T1000 (cell line): ENCODE measurements around the gene MIPOL1.

Source experiments
- DNase-seq: peaks from one replicate; lab custom pipeline; 2025; ENCODE audit warnings: mixed read lengths; lab: John Stamatoyannopoulos, UW

Gene MIPOL1

GRCh38 chr14:37399517-37399916 is 201.8 kb downstream of the MIPOL1 start:
- DNase-seq, result no peak

- DNase-seq, result no peak
Measured at GRCh38 chr14:37401093-37401492, 203.4 kb downstream of the MIPOL1 start.

- no peak for DNase-seq
Measured at GRCh38 chr14:37403626-37404025, 205.9 kb downstream of the MIPOL1 start.

- DNase-seq, result no peak
Measured at GRCh38 chr14:37406095-37406494, 208.4 kb downstream of the MIPOL1 start.

- DNase-seq, result no peak
Measured at GRCh38 chr14:37411079-37411735, 213.5 kb downstream of the MIPOL1 start.

GRCh38 chr14:37413050-37413449 is 215.3 kb downstream of the MIPOL1 start:
- no peak for DNase-seq

- no peak for DNase-seq
Measured at GRCh38 chr14:37413504-37414003, 215.8 kb downstream of the MIPOL1 start.

- DNase-seq, result no peak
Measured at GRCh38 chr14:37416264-37416663, 218.5 kb downstream of the MIPOL1 start.

- DNase-seq, result no peak
Measured at GRCh38 chr14:37417151-37417550, 219.4 kb downstream of the MIPOL1 start.

- DNase-seq, result no peak
Measured at GRCh38 chr14:37417833-37418232, 220.1 kb downstream of the MIPOL1 start.

DNA sequence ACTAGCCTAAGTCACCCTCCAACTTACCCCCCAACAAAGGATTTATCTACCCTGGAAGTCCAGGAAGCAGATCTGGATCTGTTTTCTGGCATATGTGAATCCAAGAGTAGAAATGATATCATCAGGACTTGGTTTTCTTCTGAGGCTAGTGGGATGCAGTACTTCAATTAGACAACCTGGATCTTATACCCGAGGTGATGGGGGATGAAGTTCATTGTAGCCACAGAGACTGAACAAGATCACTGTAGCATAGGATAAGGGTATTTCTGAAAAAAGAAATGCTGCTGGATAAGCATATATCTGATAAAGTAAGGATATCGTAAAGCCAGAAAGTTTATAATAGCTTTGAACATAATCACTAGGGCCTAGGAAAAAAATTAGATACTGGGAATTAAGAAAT is 222.9 kb downstream of the MIPOL1 start:
- no peak for DNase-seq

- DNase-seq, result no peak
Measured at GRCh38 chr14:37422319-37422718, 224.6 kb downstream of the MIPOL1 start.

GRCh38 chr14:37422748-37423147 is 225.0 kb downstream of the MIPOL1 start:
- DNase-seq, result no peak

- DNase-seq, result no peak
Measured at GRCh38 chr14:37428954-37429353, 231.2 kb downstream of the MIPOL1 start.

DNA sequence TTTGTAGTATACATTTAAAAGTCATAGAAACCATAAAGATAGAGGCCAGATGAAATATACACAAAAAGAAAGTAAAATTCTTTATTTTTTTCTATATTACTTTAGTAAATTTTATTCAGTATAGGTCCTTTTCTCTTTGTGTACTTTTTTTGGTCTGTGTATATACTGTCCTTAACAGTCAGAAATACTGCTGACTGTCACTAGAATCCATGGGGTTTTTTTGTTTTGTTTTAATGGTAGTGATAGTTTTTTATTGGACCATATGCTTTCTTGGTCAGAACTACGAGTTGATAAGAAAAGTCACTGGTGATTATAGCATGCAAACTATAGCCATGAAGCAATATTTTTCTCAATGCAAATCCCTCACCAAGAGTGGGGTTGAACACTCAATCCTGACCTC is 231.9 kb downstream of the MIPOL1 start:
- no peak for DNase-seq

- no peak for DNase-seq
Measured at GRCh38 chr14:37434867-37435266, 237.1 kb downstream of the MIPOL1 start.

- no peak for DNase-seq
Measured at GRCh38 chr14:37436519-37436918, 238.8 kb downstream of the MIPOL1 start.

GRCh38 chr14:37437490-37437889 is 239.8 kb downstream of the MIPOL1 start:
- DNase-seq, result no peak

DNA sequence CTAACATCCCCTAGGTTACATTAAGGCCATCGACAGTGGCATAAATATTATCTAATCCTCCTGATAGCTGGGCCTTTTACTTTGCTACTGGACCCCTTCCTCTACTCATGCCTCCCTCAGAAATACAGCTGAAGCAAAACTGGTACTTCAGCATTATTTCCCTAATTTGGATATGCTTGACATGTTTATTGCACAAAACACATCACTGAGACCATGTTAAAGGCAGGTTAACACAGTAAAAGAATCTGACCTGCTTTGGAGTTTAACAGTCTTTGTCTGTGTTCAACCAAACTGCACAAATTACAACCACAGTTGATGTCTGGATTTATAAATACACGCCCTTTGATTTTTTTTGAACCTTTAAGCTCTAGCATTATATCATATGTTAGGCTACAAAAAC is 240.7 kb downstream of the MIPOL1 start:
- no peak for DNase-seq

DNA sequence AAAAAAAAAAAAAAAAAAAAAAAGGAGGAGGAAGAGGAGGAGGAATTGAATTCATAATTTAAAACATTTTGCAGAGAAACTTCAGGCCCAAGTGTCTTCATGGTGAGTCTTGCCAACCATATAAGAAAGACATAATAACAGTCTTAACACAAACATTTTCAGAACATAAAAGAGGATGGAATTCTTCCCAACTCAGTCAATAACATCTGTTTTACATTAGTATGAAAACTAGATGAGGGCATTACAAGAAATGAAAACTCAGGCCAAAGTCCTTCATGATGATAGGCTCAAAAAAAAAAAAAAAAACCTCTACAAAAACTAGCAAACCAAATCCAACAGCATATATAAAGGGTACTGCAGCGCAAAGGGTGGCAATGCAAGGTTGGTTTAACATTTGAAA is 245.7 kb downstream of the MIPOL1 start:
- DNase-seq, result no peak

DNA sequence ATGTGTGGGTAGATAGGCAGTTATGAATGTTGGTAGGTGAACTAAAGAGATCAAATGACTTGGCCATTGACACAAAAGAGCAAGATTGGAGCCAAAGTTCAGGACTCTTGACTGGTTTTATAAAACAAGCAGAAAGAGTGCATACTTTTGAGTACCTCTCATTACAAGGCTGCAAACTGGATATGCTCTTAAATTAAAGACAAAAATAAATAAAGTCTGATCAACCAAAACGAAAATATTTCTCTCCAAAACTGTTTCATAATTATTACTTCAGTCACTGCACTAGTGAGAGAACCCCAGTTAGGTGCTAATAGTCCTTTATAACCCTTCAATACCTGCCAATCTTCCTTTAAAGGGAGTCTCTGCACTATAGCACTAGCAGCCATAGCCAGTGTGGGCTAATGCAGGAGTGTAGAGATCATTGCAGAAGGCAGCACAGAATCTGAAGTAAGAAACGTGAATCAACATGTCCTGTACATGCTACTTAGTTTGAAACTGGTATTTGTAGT is 250.2 kb downstream of the MIPOL1 start:
- no peak for DNase-seq

GRCh38 chr14:37452323-37452722 is 254.6 kb downstream of the MIPOL1 start:
- DNase-seq, result no peak

- DNase-seq, result no peak
Measured at GRCh38 chr14:37453985-37454384, 256.2 kb downstream of the MIPOL1 start.

DNA sequence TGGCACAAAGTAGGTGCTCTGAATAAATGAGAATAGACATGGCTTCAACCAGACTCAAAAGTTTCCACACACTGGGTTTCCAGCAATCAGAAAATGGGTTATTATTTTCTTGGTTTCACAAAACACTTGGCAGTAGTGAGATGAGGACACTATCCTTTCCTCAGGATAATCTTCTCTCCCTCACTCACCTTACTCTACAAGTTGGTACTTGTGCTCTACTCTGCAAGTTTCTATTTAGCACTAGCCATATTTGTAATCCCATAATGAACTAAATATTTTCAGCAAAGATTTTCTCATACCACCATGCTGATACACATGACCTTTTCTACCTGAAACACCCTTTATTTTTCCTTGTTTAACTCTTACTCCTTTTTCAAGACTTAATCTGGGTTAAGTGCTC is 259.6 kb downstream of the MIPOL1 start:
- no peak for DNase-seq
